Right hindlimb (tissue), 1 donor: ENCODE data around the gene PRRT1.

Experiments used
- DNase-seq: peaks from one replicate; pipeline ENCODE4 v3.0.0-alpha.2; 2018

PRRT1 gene

GRCh38 chr6:32173051-32173727 lies 21.4 kb upstream of the PRRT1 start:
- no peak for DNase-seq

GRCh38 chr6:32171234-32171633 lies 19.5 kb upstream of the PRRT1 start:
- no peak for DNase-seq

- no peak for DNase-seq
These were observed 18.6 kb upstream of the PRRT1 start for GRCh38 chr6:32170294-32170693.

GRCh38 chr6:32168807-32169591 lies 17.3 kb upstream of the PRRT1 start:
- no peak for DNase-seq

GRCh38 chr6:32168350-32168749 lies 16.6 kb upstream of the PRRT1 start:
- DNase-seq = no peak

GRCh38 chr6:32167761-32168262 lies 16.1 kb upstream of the PRRT1 start:
- DNase-seq = no peak

GRCh38 chr6:32167154-32167760 lies 15.5 kb upstream of the PRRT1 start:
- DNase-seq = no peak

- no peak for DNase-seq
These were observed 14.8 kb upstream of the PRRT1 start for GRCh38 chr6:32166411-32167061.

GRCh38 chr6:32164295-32164694 lies 12.6 kb upstream of the PRRT1 start, which contains the start of gene EGFL8:
EGFL8 (plus strand) TSS chr6:32164595; CDS start chr6:32166166, 1,571 bp downstream.
- no peak for DNase-seq

GRCh38 chr6:32163559-32164258 lies 12.0 kb upstream of the PRRT1 start:
- no peak for DNase-seq

- DNase-seq = no peak
These were observed 6.3 kb upstream of the PRRT1 start for GRCh38 chr6:32158052-32158451.

- no peak for DNase-seq
These were observed 5.2 kb upstream of the PRRT1 start for GRCh38 chr6:32156891-32157290.

GRCh38 chr6:32154514-32155161 lies 2.9 kb upstream of the PRRT1 start:
- peak; percentile 82 for DNase-seq

- peak; percentile 96 for DNase-seq
These were observed 2.1 kb upstream of the PRRT1 start, which contains the start of gene PPT2 for GRCh38 chr6:32153564-32154513. PPT2 (plus strand) TSS chr6:32154141; CDS start chr6:32154595, 454 bp downstream.

- DNase-seq = peak; percentile 27
These were observed 1.2 kb upstream of the PRRT1 start for GRCh38 chr6:32152769-32153563.

- DNase-seq = peak; percentile 28
These were observed 417 bp downstream of the PRRT1 start for GRCh38 chr6:32151181-32151862.

GRCh38 chr6:32149932-32150870 lies 1.5 kb downstream of the PRRT1 start:
- peak; percentile 25 for DNase-seq
